ENCODE results near the gene MAGEA3. TPM values are rescaled to one million over a fixed set of nuclear protein-coding genes. Genes with fewer than 3 reads are reported as not detected.
"Not testable (repeated sequence)": the region's sequence is repeated elsewhere in the genome, so short reads cannot be mapped to it uniquely, and the experiment has no call there.

The MAGEA3 gene
- total RNA-seq, 2 experiments from 2014 or later, result not detected

DNA sequence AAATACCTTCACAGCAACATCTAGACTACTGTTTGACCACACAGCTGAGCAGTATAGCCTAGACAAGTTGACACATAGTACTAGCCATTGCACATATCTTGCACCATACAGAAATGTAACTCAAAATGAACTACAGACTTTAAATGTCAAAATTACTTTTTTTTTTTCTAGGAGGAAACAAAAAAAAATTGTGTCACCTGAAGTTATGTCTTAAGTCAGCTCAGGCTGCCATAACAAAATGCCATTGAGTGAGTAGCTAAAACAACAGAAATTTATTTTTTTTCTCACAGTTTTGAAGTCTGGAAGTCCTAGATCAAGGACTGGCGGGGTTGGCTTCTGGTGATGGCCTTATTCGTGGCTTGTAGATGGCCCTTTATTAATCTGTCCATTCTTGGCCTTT, 10.6 kb downstream of the MAGEA3 start, which contains the start of gene CSAG2:
CSAG2 (minus strand) TSS at position 101 of the 400 bp plus-strand sequence. CDS start 161 bp downstream, outside the sequence.
- H3K9me3 ChIP-seq (ENCODE audit: control insufficient read depth in 1 of 2, insufficient read depth in 1 of 2, low read length in 2 of 2); intact Hi-C loops (cut with DNase I, micrococcal nuclease); H3K27ac ChIP-seq (ENCODE audit: low read depth in 1 of 2, low read length in 2 of 2); H3K27me3 Mint-ChIP-seq; H3K36me3 Mint-ChIP-seq (ENCODE audit: low read depth); CTCF ChIA-PET; H3K9me3 Mint-ChIP-seq; H3K4me3 ChIP-seq (ENCODE audit: low read length); H3K27ac Mint-ChIP-seq; POLR2A ChIA-PET; H3K27me3 ChIP-seq (ENCODE audit: control insufficient read depth in 1 of 2, insufficient read depth in 2 of 2, low read length in 2 of 2); H3K4me1 ChIP-seq (ENCODE audit: insufficient read depth, low read length); DNase-seq; ATAC-seq (ENCODE audit: poor library complexity); H3K4me3 Mint-ChIP-seq; H3K36me3 ChIP-seq (ENCODE audit: insufficient read depth, low read length); H3K4me1 Mint-ChIP-seq (ENCODE audit: low read depth): not testable (repeated sequence)

- H3K9me3 ChIP-seq (ENCODE audit: control insufficient read depth in 1 of 2, insufficient read depth in 1 of 2, low read length in 2 of 2); H3K27me3 ChIP-seq (ENCODE audit: control insufficient read depth in 1 of 2, insufficient read depth in 2 of 2, low read length in 2 of 2); CTCF ChIA-PET; H3K27me3 Mint-ChIP-seq; H3K36me3 Mint-ChIP-seq (ENCODE audit: low read depth); H3K4me1 ChIP-seq (ENCODE audit: insufficient read depth, low read length); H3K4me3 ChIP-seq (ENCODE audit: low read length); H3K27ac Mint-ChIP-seq; H3K36me3 ChIP-seq (ENCODE audit: insufficient read depth, low read length); H3K9me3 Mint-ChIP-seq; ATAC-seq (ENCODE audit: poor library complexity); H3K4me3 Mint-ChIP-seq; H3K27ac ChIP-seq (ENCODE audit: low read depth in 1 of 2, low read length in 2 of 2); POLR2A ChIA-PET; DNase-seq; H3K4me1 Mint-ChIP-seq (ENCODE audit: low read depth); intact Hi-C loops (cut with DNase I, micrococcal nuclease): not testable (repeated sequence)
Measured at GRCh38 chrX:152713195-152713594, 14.6 kb downstream of the MAGEA3 start.

DNA sequence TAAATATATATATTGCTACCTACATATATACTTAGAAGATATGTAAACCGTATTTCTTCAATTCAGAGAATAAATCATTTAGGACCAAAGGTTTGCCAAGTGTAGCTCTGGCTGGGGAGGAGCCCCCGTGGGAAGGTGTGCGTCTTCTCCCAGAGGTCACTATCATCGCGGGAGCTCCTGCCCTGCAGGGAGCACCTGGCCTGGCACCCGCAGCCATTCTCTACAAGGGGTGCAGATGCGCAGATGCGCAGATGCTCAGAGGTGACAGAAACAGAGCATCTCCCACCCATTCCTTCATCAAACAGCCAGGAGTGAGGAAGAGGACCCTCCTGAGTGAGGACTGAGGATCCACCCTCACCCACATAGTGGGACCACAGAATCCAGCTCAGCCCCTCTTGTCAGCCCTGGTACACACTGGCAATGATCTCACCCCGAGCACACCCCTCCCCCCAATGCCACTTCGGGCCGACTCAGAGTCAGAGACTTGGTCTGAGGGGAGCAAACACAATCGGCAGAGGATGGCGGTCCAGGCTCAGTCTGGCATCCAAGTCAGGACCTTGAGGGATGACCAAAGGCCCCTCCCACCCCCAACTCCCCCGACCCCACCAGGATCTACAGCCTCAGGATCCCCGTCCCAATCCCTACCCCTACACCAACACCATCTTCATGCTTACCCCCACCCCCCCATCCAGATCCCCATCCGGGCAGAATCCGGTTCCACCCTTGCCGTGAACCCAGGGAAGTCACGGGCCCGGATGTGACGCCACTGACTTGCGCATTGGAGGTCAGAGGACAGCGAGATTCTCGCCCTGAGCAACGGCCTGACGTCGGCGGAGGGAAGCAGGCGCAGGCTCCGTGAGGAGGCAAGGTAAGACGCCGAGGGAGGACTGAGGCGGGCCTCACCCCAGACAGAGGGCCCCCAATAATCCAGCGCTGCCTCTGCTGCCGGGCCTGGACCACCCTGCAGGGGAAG, 15.5 kb downstream of the MAGEA3 start, which contains the start of gene MAGEA2B:
MAGEA2B (plus strand) TSS at position 814 of the 973 bp plus-strand sequence. CDS start 2,479 bp downstream, outside the sequence.
- H3K4me3 ChIP-seq (ENCODE audit: low read length); H3K27ac ChIP-seq (ENCODE audit: low read depth in 1 of 2, low read length in 2 of 2); H3K36me3 Mint-ChIP-seq (ENCODE audit: low read depth); ATAC-seq (ENCODE audit: poor library complexity); H3K4me1 ChIP-seq (ENCODE audit: insufficient read depth, low read length); H3K36me3 ChIP-seq (ENCODE audit: insufficient read depth, low read length); H3K4me3 Mint-ChIP-seq; intact Hi-C loops (cut with DNase I, micrococcal nuclease); H3K27ac Mint-ChIP-seq; H3K9me3 ChIP-seq (ENCODE audit: control insufficient read depth in 1 of 2, insufficient read depth in 1 of 2, low read length in 2 of 2); H3K4me1 Mint-ChIP-seq (ENCODE audit: low read depth); POLR2A ChIA-PET; H3K27me3 Mint-ChIP-seq; DNase-seq; CTCF ChIA-PET; H3K9me3 Mint-ChIP-seq; H3K27me3 ChIP-seq (ENCODE audit: control insufficient read depth in 1 of 2, insufficient read depth in 2 of 2, low read length in 2 of 2): not testable (repeated sequence)

GRCh38 chrX:152725409-152725808, 26.8 kb downstream of the MAGEA3 start:
- H3K27me3 Mint-ChIP-seq, result peaks cover 11% of the 10 kb centered on the region
- CTCF ChIA-PET, result no interaction called here

More at GRCh38 chrX:152725409-152725808, 26.8 kb downstream of the MAGEA3 start:
- DNase-seq (no peak), ATAC-seq (ENCODE audit: poor library complexity) (no peak)
- no peak for TF ChIP-seq CTCF (IDR thresholded peaks at IDR 0.05)
- Histone ChIP-seq H3K9me3 (ENCODE audit: control insufficient read depth in 1 of 2, insufficient read depth in 1 of 2, low read length in 2 of 2) (no peaks in the 10 kb centered on the region), H3K36me3 (ENCODE audit: insufficient read depth, low read length) (no peaks in the 10 kb centered on the region), H3K4me3 (ENCODE audit: low read length) (no peak overlapping the region), H3K4me1 (ENCODE audit: insufficient read depth, low read length) (no peaks in the 10 kb centered on the region), H3K27ac (ENCODE audit: low read depth in 1 of 2, low read length in 2 of 2) (no peak overlapping the region), H3K27me3 (ENCODE audit: control insufficient read depth in 1 of 2, insufficient read depth in 2 of 2, low read length in 2 of 2) (no peaks in the 10 kb centered on the region)
- POLR2A ChIA-PET, result no interaction called here
- no peak overlapping the region for H3K27ac Mint-ChIP-seq
- no peaks in the 10 kb centered on the region for H3K36me3 Mint-ChIP-seq (ENCODE audit: low read depth)
- no peak overlapping the region for H3K4me3 Mint-ChIP-seq
- intact Hi-C loops (cut with DNase I, micrococcal nuclease), result no loop called here
- H3K9me3 Mint-ChIP-seq, result no peaks in the 10 kb centered on the region
- no peaks in the 10 kb centered on the region for H3K4me1 Mint-ChIP-seq (ENCODE audit: low read depth)
